Thyroid gland (tissue), 4 donors: Measurements from ENCODE around the gene PRAMEF8. TPM values are rescaled to one million over a fixed set of nuclear protein-coding genes. Genes with fewer than 3 reads are reported as not detected.
"Not testable (repeated sequence)": the region's sequence is repeated elsewhere in the genome, so short reads cannot be mapped to it uniquely, and the experiment has no call there.

Experiments
- DNase-seq, 2 donors: peaks; one replicate each; pipeline ENCODE4 v3.0.0-alpha.2; 2019
- H3K27ac ChIP-seq, 3 donors: fragments of 200-600 bp; sonication (generic); 1 replicate in 2 of 3; 2 replicates in 1 of 3; pipeline ENCODE4 v1.5.1; 2016 to 2019; ENCODE audit warnings: mild to moderate bottlenecking in 1 of 3, moderate library complexity in 1 of 3
- H3K27me3 ChIP-seq: fragments of 200-600 bp; sonication (generic); one replicate; pipeline ENCODE4 v1.5.1; 2019
- H3K36me3 ChIP-seq, 2 donors: fragments of 200-600 bp; sonication (generic); one replicate each; pipeline ENCODE4 v1.5.1; 2016 to 2019
- H3K4me1 ChIP-seq, 2 donors: fragments of 200-600 bp; sonication (generic); one replicate each; pipeline ENCODE4 v1.5.1; 2017 to 2019
- H3K4me3 ChIP-seq, 3 donors: fragments of 200-600 bp; sonication (generic); replicated peaks in 1 of 3; 1 replicate in 2 of 3; 2 replicates in 1 of 3; pipeline ENCODE4 v1.5.1; 2016; ENCODE audit warnings: mild to moderate bottlenecking in 1 of 3
- H3K9me3 ChIP-seq: fragments of 200-600 bp; sonication (generic); one replicate; pipeline ENCODE4 v1.5.1; 2017
- WGBS, 2 donors: methylation state at CpG; one replicate each; pipeline ENCODE4 v1.1.5; 2017; 5-methylcytosine and 5-hydroxymethylcytosine counted together
- intact Hi-C: fragments of 100-400 bp; cut with DNase I; formaldehyde crosslinking; loops from one replicate; pipeline ENCODE4 v1.15.1; 2023
- small RNA-seq: library from RNA; depleted of rRNA; stranded (forward); fragments of <200 nt; gene quantifications from one replicate; pipeline ENCODE3, GENCODE V24; 2016
- total RNA-seq, 4 donors: library from RNA; depleted of rRNA; stranded (reverse); fragments of >200 nt; gene quantifications; one replicate each; pipeline ENCODE4 v1.2.3, GENCODE V29; 2016

PRAMEF8 gene
- total RNA-seq, 4 donors from 2014 or later = not detected

GRCh38 chr1:13245841-13246553 is 38.9 kb downstream of the PRAMEF8 start:
- DNase-seq, H3K36me3 ChIP-seq, H3K4me3 ChIP-seq, H3K4me1 ChIP-seq, H3K9me3 ChIP-seq, H3K27me3 ChIP-seq, intact Hi-C loops, H3K27ac ChIP-seq: not testable (repeated sequence)
- WGBS, 2 donors = 93% methylated on average over 5 of the region's 5 CpGs

GRCh38 chr1:13243536-13244263 is 41.2 kb downstream of the PRAMEF8 start:
- H3K4me3 ChIP-seq, DNase-seq, H3K9me3 ChIP-seq, H3K36me3 ChIP-seq, H3K4me1 ChIP-seq, H3K27me3 ChIP-seq, H3K27ac ChIP-seq, intact Hi-C loops: not testable (repeated sequence)
- WGBS, 2 donors = 86 to 91% methylated on average over 9 of the region's 9 CpGs

GRCh38 chr1:13239633-13240032 is 45.3 kb downstream of the PRAMEF8 start:
- H3K4me3 ChIP-seq, H3K27ac ChIP-seq, H3K36me3 ChIP-seq, H3K4me1 ChIP-seq, DNase-seq, H3K27me3 ChIP-seq, intact Hi-C loops, H3K9me3 ChIP-seq: not testable (repeated sequence)
- 86 to 90% methylated on average over 4 of the region's 4 CpGs for WGBS, 2 donors

- intact Hi-C loops = not testable (repeated sequence)
- WGBS, 2 donors = 70 to 79% methylated on average over 3 to 4 of the region's 4 CpGs
Measured at GRCh38 chr1:13237572-13237971, 47.4 kb downstream of the PRAMEF8 start.

GRCh38 chr1:13234057-13234456 is 50.9 kb downstream of the PRAMEF8 start:
- H3K4me3 ChIP-seq, H3K4me1 ChIP-seq, H3K27me3 ChIP-seq, H3K36me3 ChIP-seq, intact Hi-C loops, DNase-seq, H3K27ac ChIP-seq, H3K9me3 ChIP-seq: not testable (repeated sequence)
- WGBS, 2 donors = 79 to 84% methylated on average over 1 of the region's 1 CpG

More at GRCh38 chr1:13237572-13237971, 47.4 kb downstream of the PRAMEF8 start:
- H3K4me3 ChIP-seq, H3K4me1 ChIP-seq, H3K36me3 ChIP-seq, H3K9me3 ChIP-seq, H3K27ac ChIP-seq, H3K27me3 ChIP-seq, DNase-seq: not testable (repeated sequence)

GRCh38 chr1:13232056-13232455 is 52.9 kb downstream of the PRAMEF8 start:
- H3K4me1 ChIP-seq, H3K9me3 ChIP-seq, H3K4me3 ChIP-seq, H3K27me3 ChIP-seq, intact Hi-C loops, H3K36me3 ChIP-seq, H3K27ac ChIP-seq, DNase-seq: not testable (repeated sequence)
- WGBS, 2 donors = 74 to 77% methylated on average over 2 of the region's 2 CpGs

Small RNA genes within 50 kb of the gene (small RNA-seq; reads per million reads assigned to genes)
- gene RNU6-771P = not detected

Other genes starting within 250 kb of the PRAMEF8 start
- gene PRAMEF27, start 228.6 kb downstream of the PRAMEF8 start, total RNA-seq = not detected
- gene HNRNPCL3, start 224.4 kb downstream of the PRAMEF8 start, total RNA-seq = not detected
- not detected for gene PRAMEF25, start 214.4 kb downstream of the PRAMEF8 start, total RNA-seq
- gene HNRNPCL2, start 168.3 kb downstream of the PRAMEF8 start, total RNA-seq = not detected
- gene PRAMEF26, start 129.1 kb downstream of the PRAMEF8 start, total RNA-seq = not detected
- not detected for gene HNRNPCL4, start 119.5 kb downstream of the PRAMEF8 start, total RNA-seq
- not detected for gene PRAMEF9, start 113.3 kb downstream of the PRAMEF8 start, total RNA-seq
- not detected for gene PRAMEF13, start 83.7 kb downstream of the PRAMEF8 start, total RNA-seq
- not detected for gene PRAMEF18, start 59.0 kb downstream of the PRAMEF8 start, total RNA-seq
- not detected for gene PRAMEF5, start 30.9 kb downstream of the PRAMEF8 start, total RNA-seq
- gene PRAMEF33, start 18.4 kb upstream of the PRAMEF8 start, total RNA-seq = not detected
- not detected for gene PRAMEF15, start 30.4 kb upstream of the PRAMEF8 start, total RNA-seq
- not detected for gene PRAMEF14, start 62.0 kb upstream of the PRAMEF8 start, total RNA-seq
- gene PRAMEF19, start 86.8 kb upstream of the PRAMEF8 start, total RNA-seq = not detected
- not detected for gene PRAMEF17, start 104.5 kb upstream of the PRAMEF8 start, total RNA-seq
- not detected for gene PRAMEF20, start 125.3 kb upstream of the PRAMEF8 start, total RNA-seq
- not detected for gene LRRC38, start 228.9 kb upstream of the PRAMEF8 start, total RNA-seq